A549 (cell line): Measurements from ENCODE around the gene ADSL. TPM values are rescaled to one million over a fixed set of nuclear protein-coding genes. Genes with fewer than 3 reads are reported as not detected.

Source experiments
- ATAC-seq, 2 experiments: fragments of 200-7000 bp in 1 of 2; fragments of >200 bp in 1 of 2; cut with Nextera tagmentation in 1 of 2; cut with Tn5 transposase in 1 of 2; 3 replicates each; pipeline versions ENCODE4 v1.8.0 to v1.9.1; 2018 to 2020; ENCODE audit warnings: mild to moderate bottlenecking in 1 of 2, moderate library complexity in 1 of 2
- CTCF ChIA-PET: fragments of 300-600 bp; sonication (Branson Sonifier 250); formaldehyde crosslinking; extraction: SDS; loops from one replicate; lab custom pipeline; 2021; ENCODE audit warnings: antibody characterized with exemption, inconsistent platforms; lab: Yijun Ruan, JAX
- POLR2A ChIA-PET: fragments of 350-600 bp; formaldehyde crosslinking; extraction: SDS; loops from one replicate; lab custom pipeline; 2021; ENCODE audit warnings: antibody characterized with exemption, inconsistent platforms; lab: Yijun Ruan, JAX
- DNase-seq, 2 experiments: peaks; one replicate each; pipeline versions ENCODE4 v3.0.0 to v3.0.0-alpha.2; 2011 to 2016; ENCODE audit warnings: low read depth in 1 of 2, low spot score in 1 of 2
- FAIRE-seq: peaks from 2 replicates; lab custom pipeline; 2011; peaks lifted over from hg19 to GRCh38; lab: Jason Lieb, UNC
- H3K27ac ChIP-seq, 2 experiments: fragments of >200 bp; sonication (Bioruptor Twin); formaldehyde crosslinking; 3 replicates each; pipeline ENCODE4 v1.5.1; 2016 to 2017
- H3K4me1 ChIP-seq: fragments of >200 bp; sonication (Bioruptor Twin); formaldehyde crosslinking; 3 replicates; pipeline ENCODE4 v1.6.1; 2016
- H3K4me2 ChIP-seq: fragments of >200 bp; sonication (Bioruptor Twin); formaldehyde crosslinking; 3 replicates; pipeline ENCODE4 v1.6.1; 2016
- H3K4me3 ChIP-seq: fragments of >200 bp; sonication (Bioruptor Twin); formaldehyde crosslinking; 3 replicates; pipeline ENCODE4 v1.5.1; 2016
- H3K9me3 ChIP-seq: fragments of >200 bp; sonication (Bioruptor Twin); formaldehyde crosslinking; 3 replicates; pipeline ENCODE4 v1.6.1; 2016
- BHLHE40 ChIP-seq: IDR thresholded peaks from 2 replicates; pipeline ENCODE4 v1.6.1; 2012; ENCODE audit warnings: low read depth, low read length, inconsistent platforms
- CBX8 ChIP-seq: fragments of 200-600 bp; sonication (generic); IDR thresholded peaks from 2 replicates; pipeline ENCODE4 v1.6.1; 2016
- CHD2 ChIP-seq: fragments of 150-350 bp; IDR thresholded peaks from 2 replicates; pipeline ENCODE4 v1.6.1; 2014; ENCODE audit warnings: low read length; ENCODE audit not compliant: partially characterized antibody
- FOSB ChIP-seq: fragments of 250-450 bp; sonication (Bioruptor Pico); IDR thresholded peaks from 2 replicates; pipeline ENCODE4 v1.5.0; 2020; ENCODE audit warnings: mild to moderate bottlenecking, moderate library complexity
- GATA3 ChIP-seq: IDR thresholded peaks from 2 replicates; pipeline ENCODE4 v1.6.1; 2012; ENCODE audit warnings: borderline replicate concordance
- HOXB5 ChIP-seq: fragments of 250-450 bp; sonication (Bioruptor Pico); IDR thresholded peaks from 2 replicates; pipeline ENCODE4 v1.5.0; 2020; ENCODE audit warnings: mild to moderate bottlenecking, moderate library complexity
- JUNB ChIP-seq: fragments of >200 bp; sonication (Bioruptor Twin); formaldehyde crosslinking; IDR thresholded peaks from 2 replicates; pipeline ENCODE4 v1.6.1; 2016
- MYC ChIP-seq: IDR thresholded peaks from 2 replicates; pipeline ENCODE4 v1.6.1; 2012; ENCODE audit warnings: mild to moderate bottlenecking, inconsistent platforms, low read length, improper control_type of control experiment, borderline replicate concordance
- NPAS2 ChIP-seq: fragments of 250-450 bp; sonication (Bioruptor Pico); IDR thresholded peaks from 2 replicates; pipeline ENCODE4 v1.8.0; 2022; ENCODE audit warnings: mild to moderate bottlenecking, moderate library complexity, borderline replicate concordance
- PHF8 ChIP-seq: fragments of 200-600 bp; sonication (generic); IDR thresholded peaks from 2 replicates; pipeline ENCODE4 v1.6.1; 2016; ENCODE audit warnings: low read depth, mild to moderate bottlenecking, antibody characterized with exemption, moderate library complexity, borderline replicate concordance
- POLR2AphosphoS2 ChIP-seq: conservative IDR thresholded peaks from 2 replicates; pipeline ENCODE4 v1.6.1; 2012; ENCODE audit warnings: low read length, improper control_type of control experiment, inconsistent platforms
- RAD21 ChIP-seq, 2 experiments: fragments of >200 bp in 1 of 2; sonication (Bioruptor Twin) in 1 of 2; formaldehyde crosslinking in 1 of 2; IDR thresholded peaks in 1 of 2; conservative IDR thresholded peaks in 1 of 2; 2 replicates in 1 of 2; 3 replicates in 1 of 2; pipeline ENCODE4 v1.6.1; 2012 to 2018; ENCODE audit warnings: inconsistent platforms in 1 of 2
- RARB ChIP-seq: fragments of 250-450 bp; sonication (Bioruptor Pico); IDR thresholded peaks from 2 replicates; pipeline ENCODE4 v1.8.0; 2021; ENCODE audit warnings: mild to moderate bottlenecking, moderate library complexity
- RCOR1 ChIP-seq: fragments of 150-350 bp; IDR thresholded peaks from 2 replicates; pipeline ENCODE4 v1.6.1; 2014; ENCODE audit warnings: antibody characterized with exemption, low read length, low read depth
- SREBF2 ChIP-seq: fragments of 450-650 bp; IDR thresholded peaks from 2 replicates; pipeline ENCODE4 v1.6.1; 2014; ENCODE audit warnings: mild to moderate bottlenecking, moderate library complexity
- ZC3H11A ChIP-seq: fragments of 450-650 bp; IDR thresholded peaks from 2 replicates; pipeline ENCODE4 v1.6.1; 2014; ENCODE audit warnings: antibody characterized with exemption, mild to moderate bottlenecking
- WGBS: methylation state at CpG from one replicate; pipeline ENCODE4 v1.1.6; 2017; ENCODE audit errors: missing lambda C conversion rate; 5-methylcytosine and 5-hydroxymethylcytosine counted together
- polyA plus RNA-seq, 4 experiments: library from polyadenylated mRNA; depleted of rRNA in 3 of 4; stranded (reverse); fragments of >200 nt; fragmentation: RNase III in 1 of 4; extraction: RNeasy Plus Mini Kit Qiagen cat#74134 plus additional on column Dnase treatment in 1 of 4; gene quantifications; 2 replicates in 3 of 4; 3 replicates in 1 of 4; pipeline ENCODE4 v1.2.3, GENCODE V29; 2011 to 2017
- TF ChIP-seq, protein P1 (sequence below): IDR thresholded peaks from 2 replicates; pipeline ENCODE4 v1.6.1; 2012

The ADSL gene
- polyA plus RNA-seq, 2 of the 4 experiments (the other 2 are of a cell fraction) = 85.6 to 126 TPM

DNA sequence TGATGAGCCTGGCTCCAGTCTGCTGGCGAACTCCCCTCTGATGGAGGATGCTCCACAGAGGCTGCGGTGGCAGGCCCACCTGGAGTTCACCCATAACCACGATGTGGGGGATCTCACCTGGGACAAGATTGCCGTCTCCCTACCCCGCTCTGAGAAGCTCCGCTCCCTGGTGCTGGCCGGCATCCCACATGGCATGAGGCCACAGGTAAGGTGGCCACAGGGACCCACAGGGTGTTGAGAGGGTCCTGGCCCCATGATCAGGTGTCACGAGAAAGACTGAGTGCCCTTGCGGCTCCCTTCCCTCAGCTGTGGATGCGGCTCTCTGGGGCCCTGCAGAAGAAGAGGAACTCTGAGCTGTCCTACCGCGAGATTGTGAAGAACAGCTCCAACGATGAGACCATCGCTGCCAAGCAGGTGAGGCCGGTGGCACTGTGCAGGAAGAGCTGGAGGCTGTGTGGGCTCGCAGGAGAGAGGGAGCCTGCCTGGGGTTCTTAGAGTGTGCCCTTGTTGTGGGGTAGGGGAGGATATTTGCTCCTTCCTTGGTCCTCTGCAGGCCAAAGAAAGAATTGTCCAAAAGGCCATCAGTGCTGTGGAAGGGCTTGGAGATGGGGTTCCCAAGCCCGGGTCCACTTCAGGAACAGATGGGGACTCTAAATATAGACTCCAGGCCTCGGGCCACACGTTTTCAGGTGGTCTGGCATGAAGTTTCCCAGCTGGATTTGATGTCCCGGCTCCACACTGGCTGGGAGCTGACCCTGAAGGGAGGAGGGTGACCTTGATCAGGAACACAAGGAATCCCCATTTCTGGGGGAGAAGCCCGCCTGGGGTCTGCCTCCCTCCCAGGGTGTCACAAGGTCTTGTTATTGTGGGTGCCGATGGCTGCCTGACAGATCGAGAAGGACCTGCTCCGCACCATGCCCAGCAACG is 58.2 kb downstream of the ADSL start:
- TF ChIP-seq CHD2 (no peak), NPAS2 (no peak), JUNB (no peak), RARB (CRISPR knock-in tag) (no peak)
- no peak overlapping the region for H3K4me2 ChIP-seq
- CTCF ChIA-PET = interaction anchor here (1.2 to 1.5 kb wide), 3 partner anchors 32 to 279 kb away, joined by 3 to 4 read pairs (median 3); no protein-coding TSS in a partner anchor
- ATAC-seq = peak in 1 of 2 experiments; percentile 26; a peak in 3 of 6 replicates
- 85% methylated on average over 15 of the region's 25 CpGs for WGBS
- no peak for FAIRE-seq
- DNase-seq = no peak
- no peaks in the 10 kb centered on the region for H3K4me1 ChIP-seq
- H3K27ac ChIP-seq = no peak overlapping the region
- H3K9me3 ChIP-seq = no peaks in the 10 kb centered on the region
- POLR2A ChIA-PET = no interaction called here
- no peak overlapping the region for H3K4me3 ChIP-seq

DNA sequence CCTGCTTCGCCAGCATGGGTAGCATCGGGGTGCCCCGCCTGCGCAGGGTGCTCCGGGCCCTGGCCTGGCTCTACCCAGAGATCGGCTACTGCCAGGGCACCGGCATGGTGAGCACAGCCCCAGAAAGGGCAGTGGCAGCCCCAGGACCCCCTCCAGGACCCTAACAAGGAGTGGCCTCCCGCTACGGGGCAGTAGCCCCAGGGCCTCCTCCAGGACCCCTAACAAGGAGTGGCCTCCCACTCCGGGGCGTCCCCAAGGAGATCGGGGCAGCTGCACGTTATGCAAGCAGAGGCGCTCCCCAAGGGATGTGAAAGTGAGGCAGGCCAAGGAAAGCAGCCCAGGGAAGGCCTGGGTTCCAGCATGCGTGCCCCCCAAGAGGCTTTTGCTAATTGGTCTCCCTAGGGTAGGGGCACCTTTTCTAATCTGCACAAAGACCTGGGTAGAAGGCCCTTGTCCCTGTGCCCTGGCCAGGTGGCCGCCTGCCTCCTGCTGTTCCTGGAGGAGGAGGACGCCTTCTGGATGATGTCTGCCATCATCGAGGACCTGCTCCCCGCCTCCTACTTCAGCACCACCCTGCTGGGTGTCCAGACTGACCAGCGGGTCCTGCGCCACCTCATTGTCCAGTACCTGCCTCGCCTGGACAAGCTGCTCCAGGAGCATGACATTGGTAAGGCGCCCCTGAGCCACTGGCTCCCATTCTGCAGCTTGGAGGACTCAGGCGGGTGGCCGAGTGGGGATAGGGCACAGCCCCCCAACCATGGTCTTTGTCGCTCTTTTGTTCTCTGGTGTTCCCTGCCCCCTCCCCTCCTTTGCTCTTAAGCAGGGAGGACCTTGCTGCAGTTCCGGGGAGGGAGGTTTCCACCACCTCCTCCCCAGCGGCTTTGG is 59.1 kb downstream of the ADSL start:
- ChIA-PET CTCF (interaction anchor here (0.5 to 2.1 kb wide), 2 partner anchors 277 to 326 kb away, joined by 3 to 5 read pairs; no protein-coding TSS in a partner anchor), POLR2A (no interaction called here)
- H3K4me3 ChIP-seq = no peak overlapping the region
- ATAC-seq (peak; percentile 4 to 5; a peak in 2 of 6 replicates), DNase-seq (no peak), FAIRE-seq (no peak)
- H3K9me3 ChIP-seq = no peaks in the 10 kb centered on the region
- H3K27ac ChIP-seq = no peak overlapping the region
- no peak overlapping the region for H3K4me2 ChIP-seq
- 92% methylated on average over 12 of the region's 28 CpGs for WGBS
- TF ChIP-seq POLR2AphosphoS2 (0 out of 2 replicates have a peak, but pooled peaks have one; percentile 38), CBX8 (no peak), RAD21 (conservative IDR thresholded peaks at IDR 0.05 in 1 of 2, IDR thresholded peaks at IDR 0.05 in 1 of 2) (no peak)
- 0 out of 3 replicates have a peak, but pooled peaks cover 3% of the 10 kb centered on the region for H3K4me1 ChIP-seq

DNA sequence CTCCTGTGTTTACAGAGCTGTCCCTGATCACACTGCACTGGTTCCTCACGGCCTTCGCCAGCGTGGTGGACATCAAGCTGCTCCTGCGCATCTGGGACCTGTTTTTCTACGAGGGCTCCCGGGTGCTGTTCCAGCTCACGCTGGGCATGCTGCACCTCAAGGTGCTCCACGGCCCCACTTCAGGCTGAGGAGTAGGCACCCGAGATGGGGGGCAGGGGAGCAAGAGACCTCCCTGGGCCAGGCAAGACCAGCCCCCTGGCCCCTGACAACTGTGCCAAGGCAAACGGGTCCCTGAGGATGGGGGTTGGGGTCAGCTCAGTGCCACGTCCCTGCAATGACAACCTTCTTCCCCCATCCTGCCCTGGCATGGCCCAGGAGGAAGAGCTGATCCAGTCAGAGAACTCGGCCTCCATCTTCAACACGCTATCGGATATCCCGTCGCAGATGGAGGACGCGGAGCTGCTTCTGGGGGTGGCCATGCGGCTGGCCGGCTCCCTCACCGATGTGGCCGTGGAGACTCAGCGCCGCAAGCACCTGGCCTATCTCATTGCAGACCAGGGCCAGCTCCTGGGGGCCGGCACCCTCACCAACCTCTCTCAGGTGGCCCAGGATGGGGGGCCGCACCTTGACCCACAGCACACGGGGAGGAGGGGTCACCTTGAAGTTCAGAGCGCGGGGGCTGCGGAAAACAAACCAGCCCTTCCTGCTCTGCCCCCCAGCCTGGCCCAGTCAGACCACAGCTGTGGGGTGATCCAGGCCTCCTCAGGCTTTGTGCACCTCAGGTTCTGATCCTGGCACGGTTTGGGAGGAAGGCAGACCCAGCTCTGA is 60.0 kb downstream of the ADSL start:
- no peak for FAIRE-seq
- Histone ChIP-seq H3K9me3 (no peaks in the 10 kb centered on the region), H3K4me1 (0 out of 3 replicates have a peak, but pooled peaks cover 3% of the 10 kb centered on the region), H3K27ac (0 out of 6 replicates have a peak overlapping the region, but pooled peaks of 1 of the 2 experiments have one; percentile 4), H3K4me3 (no peak overlapping the region), H3K4me2 (no peak overlapping the region)
- 98% methylated on average over 16 of the region's 31 CpGs for WGBS
- no peak for DNase-seq
- no peak; a peak in 1 of 6 replicates for ATAC-seq
- POLR2A ChIA-PET = no interaction called here
- CTCF ChIA-PET = interaction anchor here (2.1 kb wide), 1 partner anchor 276 kb away, joined by 5 read pairs; no protein-coding TSS in a partner anchor
- TF ChIP-seq NPAS2 = no peak
- no peak for TF ChIP-seq BHLHE40
- TF ChIP-seq SREBF2 = no peak
- no peak for TF ChIP-seq RCOR1
- TF ChIP-seq PHF8 = no peak
- TF ChIP-seq MYC = no peak
- no peak for TF ChIP-seq FOSB
- TF ChIP-seq GATA3 = no peak
- no peak for TF ChIP-seq HOXB5 (CRISPR knock-in tag)
- TF ChIP-seq ZC3H11A = no peak
- TF ChIP-seq, protein P1, sequence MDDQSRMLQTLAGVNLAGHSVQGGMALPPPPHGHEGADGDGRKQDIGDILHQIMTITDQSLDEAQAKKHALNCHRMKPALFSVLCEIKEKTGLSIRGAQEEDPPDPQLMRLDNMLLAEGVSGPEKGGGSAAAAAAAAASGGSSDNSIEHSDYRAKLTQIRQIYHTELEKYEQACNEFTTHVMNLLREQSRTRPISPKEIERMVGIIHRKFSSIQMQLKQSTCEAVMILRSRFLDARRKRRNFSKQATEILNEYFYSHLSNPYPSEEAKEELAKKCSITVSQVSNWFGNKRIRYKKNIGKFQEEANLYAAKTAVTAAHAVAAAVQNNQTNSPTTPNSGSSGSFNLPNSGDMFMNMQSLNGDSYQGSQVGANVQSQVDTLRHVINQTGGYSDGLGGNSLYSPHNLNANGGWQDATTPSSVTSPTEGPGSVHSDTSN = no peak
